ENCODE results near the gene C13orf42. TPM values are rescaled to one million over a fixed set of nuclear protein-coding genes. Genes with fewer than 3 reads are reported as not detected.

Gene C13orf42
- total RNA-seq, 1 experiment from 2014 or later: 8.2 TPM

DNA sequence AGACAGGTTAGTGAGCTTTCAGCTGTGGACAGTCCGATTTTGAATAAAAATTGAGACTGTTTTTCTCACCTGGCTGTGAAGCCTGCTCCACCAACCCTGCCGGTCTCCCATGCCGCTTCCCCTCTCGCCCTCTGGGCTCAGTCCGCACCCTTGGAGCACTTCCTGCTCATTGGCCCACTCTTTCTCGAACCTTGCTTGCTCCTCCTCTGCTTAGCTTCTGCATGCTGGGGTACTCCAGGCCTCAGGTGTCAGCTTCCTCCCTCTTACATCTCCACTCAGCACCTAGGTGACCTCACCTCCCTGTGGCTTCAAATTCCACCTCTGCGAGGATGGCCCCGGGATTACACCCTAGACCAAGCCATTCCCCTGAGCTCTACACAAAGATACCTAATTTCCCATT is 39.6 kb downstream of the C13orf42 start (continued):
- TF ChIP-seq HMGXB4 (CRISPR knock-in tag; IDR thresholded peaks at IDR 0.05): no peak
- no peak for TF ChIP-seq GRHL2 (CRISPR knock-in tag; IDR thresholded peaks at IDR 0.05; ENCODE audit: insufficient replicate concordance, severe bottlenecking)
- no peak for TF ChIP-seq ETV6 (CRISPR knock-in tag; IDR thresholded peaks at IDR 0.05)
- TF ChIP-seq SMAD3 (CRISPR knock-in tag; IDR thresholded peaks at IDR 0.05; ENCODE audit: borderline replicate concordance): no peak
- no peak for TF ChIP-seq MYBL2 (CRISPR knock-in tag; IDR thresholded peaks at IDR 0.05)
- no peak for TF ChIP-seq FOXP1 (CRISPR knock-in tag; IDR thresholded peaks at IDR 0.05; ENCODE audit: borderline replicate concordance)
- TF ChIP-seq AFF4 (CRISPR knock-in tag; IDR thresholded peaks at IDR 0.05; ENCODE audit: borderline replicate concordance): no peak
- TF ChIP-seq NFYB (CRISPR knock-in tag; conservative IDR thresholded peaks at IDR 0.05; ENCODE audit: low read depth): no peak
- no peak for TF ChIP-seq NR1H2 (CRISPR knock-in tag; IDR thresholded peaks at IDR 0.05)
- no peak for TF ChIP-seq CREM (CRISPR knock-in tag; IDR thresholded peaks at IDR 0.05)

DNA sequence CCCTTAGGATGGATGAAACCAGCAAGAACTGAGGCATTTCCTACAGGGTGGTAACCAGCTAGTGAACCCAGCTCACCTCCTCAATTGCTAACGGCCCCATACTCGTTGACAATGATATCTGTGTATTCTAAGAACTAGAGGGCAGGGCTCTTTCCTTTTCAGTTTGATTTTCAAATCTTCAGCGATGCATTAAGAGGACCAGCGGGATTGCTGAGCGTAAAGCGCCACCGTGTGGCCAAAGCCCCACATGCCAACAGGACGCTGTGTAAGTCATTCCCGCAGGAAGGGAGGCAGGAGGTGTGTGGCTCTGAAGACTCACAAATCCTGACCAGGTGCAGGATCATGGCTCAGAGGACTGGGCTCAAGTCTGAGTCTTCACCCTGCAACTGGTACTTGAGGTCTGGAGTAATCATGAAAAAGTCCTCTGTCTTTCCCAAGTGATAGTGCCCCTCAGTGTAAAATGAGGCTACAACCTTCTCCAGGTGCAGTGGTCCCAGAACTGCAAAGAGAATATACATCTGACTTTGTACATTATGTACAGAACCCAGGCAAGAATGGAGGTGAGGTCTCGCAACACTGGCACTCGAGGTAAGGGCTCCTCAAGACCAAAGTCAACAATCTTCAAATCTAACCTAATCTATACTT is 40.9 kb downstream of the C13orf42 start:
- Mint-ChIP-seq H3K9me3 (peaks cover 23% of the 10 kb centered on the region), H3K4me1 (peaks cover 23% of the 10 kb centered on the region), H3K4me3 (no peak overlapping the region), H3K27me3 (ENCODE audit: low read depth) (peaks cover 7% of the 10 kb centered on the region), H3K27ac (no peak overlapping the region), H3K36me3 (peaks cover 13% of the 10 kb centered on the region)
- ATAC-seq (peak; percentile 87), DNase-seq (ENCODE audit: low spot score) (peak; percentile 93)
- TF ChIP-seq GABPB1 (CRISPR knock-in tag; IDR thresholded peaks at IDR 0.05) (0 out of 2 replicates have a peak, but pooled peaks have one; percentile 9), TCF7 (CRISPR knock-in tag; IDR thresholded peaks at IDR 0.05; ENCODE audit: low read depth) (no peak), ETV6 (CRISPR knock-in tag; IDR thresholded peaks at IDR 0.05) (0 out of 2 replicates have a peak, but pooled peaks have one; percentile 29), TEAD1 (CRISPR knock-in tag; IDR thresholded peaks at IDR 0.05) (peak; percentile 46; the same call in 1 of the 2 replicates)
- TF ChIP-seq, protein P1, sequence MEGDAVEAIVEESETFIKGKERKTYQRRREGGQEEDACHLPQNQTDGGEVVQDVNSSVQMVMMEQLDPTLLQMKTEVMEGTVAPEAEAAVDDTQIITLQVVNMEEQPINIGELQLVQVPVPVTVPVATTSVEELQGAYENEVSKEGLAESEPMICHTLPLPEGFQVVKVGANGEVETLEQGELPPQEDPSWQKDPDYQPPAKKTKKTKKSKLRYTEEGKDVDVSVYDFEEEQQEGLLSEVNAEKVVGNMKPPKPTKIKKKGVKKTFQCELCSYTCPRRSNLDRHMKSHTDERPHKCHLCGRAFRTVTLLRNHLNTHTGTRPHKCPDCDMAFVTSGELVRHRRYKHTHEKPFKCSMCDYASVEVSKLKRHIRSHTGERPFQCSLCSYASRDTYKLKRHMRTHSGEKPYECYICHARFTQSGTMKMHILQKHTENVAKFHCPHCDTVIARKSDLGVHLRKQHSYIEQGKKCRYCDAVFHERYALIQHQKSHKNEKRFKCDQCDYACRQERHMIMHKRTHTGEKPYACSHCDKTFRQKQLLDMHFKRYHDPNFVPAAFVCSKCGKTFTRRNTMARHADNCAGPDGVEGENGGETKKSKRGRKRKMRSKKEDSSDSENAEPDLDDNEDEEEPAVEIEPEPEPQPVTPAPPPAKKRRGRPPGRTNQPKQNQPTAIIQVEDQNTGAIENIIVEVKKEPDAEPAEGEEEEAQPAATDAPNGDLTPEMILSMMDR (IDR thresholded peaks at IDR 0.05): peak; percentile 90
- TF ChIP-seq, protein P2, sequence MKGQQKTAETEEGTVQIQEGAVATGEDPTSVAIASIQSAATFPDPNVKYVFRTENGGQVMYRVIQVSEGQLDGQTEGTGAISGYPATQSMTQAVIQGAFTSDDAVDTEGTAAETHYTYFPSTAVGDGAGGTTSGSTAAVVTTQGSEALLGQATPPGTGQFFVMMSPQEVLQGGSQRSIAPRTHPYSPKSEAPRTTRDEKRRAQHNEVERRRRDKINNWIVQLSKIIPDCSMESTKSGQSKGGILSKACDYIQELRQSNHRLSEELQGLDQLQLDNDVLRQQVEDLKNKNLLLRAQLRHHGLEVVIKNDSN (CRISPR knock-in tag; IDR thresholded peaks at IDR 0.05): no peak
- POLR2A ChIA-PET: interaction anchor here (0.6 kb wide), 1 partner anchor 1454 kb away, joined by 4 read pairs; no protein-coding TSS in a partner anchor
- CTCF ChIA-PET: interaction anchor here (0.6 to 3.3 kb wide), 7 partner anchors 34 to 1094 kb away, joined by 3 to 14 read pairs (median 6); no protein-coding TSS in a partner anchor

Data from WTC11 (cell line).